ENCODE data around the gene KRT6C. TPM values are rescaled to one million over a fixed set of nuclear protein-coding genes. Genes with fewer than 3 reads are reported as not detected.

Gene KRT6C
- total and polyA plus RNA-seq, 9 donors: 0.17 TPM; not detected in 8

GRCh38 chr12:52428121-52428520 is 45.5 kb downstream of the KRT6C start:
- no peaks in the 10 kb centered on the region for H3K27me3 ChIP-seq
- 82 to 87% (median 86%) methylated on average over 9 to 10 of the region's 10 CpGs for WGBS, 3 donors
- no peaks in the 10 kb centered on the region for H3K4me1 ChIP-seq (ENCODE audit: insufficient read depth)
- no peaks in the 10 kb centered on the region for H3K36me3 ChIP-seq
- DNase-seq: no peak
- H3K27ac ChIP-seq: no peak overlapping the region
- TF ChIP-seq CTCF (IDR thresholded peaks at IDR 0.05) (no peak), EP300 (IDR thresholded peaks at IDR 0.05) (no peak), POLR2A (IDR thresholded peaks at IDR 0.05) (no peak)
- intact Hi-C loops (cut with DNase I): no loop called here
- no peaks in the 10 kb centered on the region for H3K9me3 ChIP-seq
- H3K4me3 ChIP-seq: no peak overlapping the region

GRCh38 chr12:52427083-52427482 is 46.5 kb downstream of the KRT6C start:
- intact Hi-C loops (cut with DNase I): no loop called here
- no peaks in the 10 kb centered on the region for H3K27me3 ChIP-seq
- H3K4me1 ChIP-seq (ENCODE audit: insufficient read depth): no peaks in the 10 kb centered on the region
- WGBS, 3 donors: 75 to 90% (median 79%) methylated on average over 1 of the region's 1 CpG
- DNase-seq: no peak
- no peak overlapping the region for H3K27ac ChIP-seq
- no peak overlapping the region for H3K4me3 ChIP-seq
- TF ChIP-seq EP300 (IDR thresholded peaks at IDR 0.05): no peak
- TF ChIP-seq CTCF (IDR thresholded peaks at IDR 0.05): no peak
- no peak for TF ChIP-seq POLR2A (IDR thresholded peaks at IDR 0.05)
- no peaks in the 10 kb centered on the region for H3K36me3 ChIP-seq
- no peaks in the 10 kb centered on the region for H3K9me3 ChIP-seq

GRCh38 chr12:52426034-52426433 is 47.6 kb downstream of the KRT6C start:
- no peaks in the 10 kb centered on the region for H3K36me3 ChIP-seq
- 83 to 90% (median 86%) methylated on average over 2 of the region's 2 CpGs for WGBS, 3 donors
- no peaks in the 10 kb centered on the region for H3K27me3 ChIP-seq
- no peak for DNase-seq
- no peaks in the 10 kb centered on the region for H3K9me3 ChIP-seq
- TF ChIP-seq EP300 (IDR thresholded peaks at IDR 0.05) (no peak), CTCF (IDR thresholded peaks at IDR 0.05) (no peak), POLR2A (IDR thresholded peaks at IDR 0.05) (no peak)
- intact Hi-C loops (cut with DNase I): no loop called here
- no peak overlapping the region for H3K4me3 ChIP-seq
- H3K27ac ChIP-seq: no peak overlapping the region
- H3K4me1 ChIP-seq (ENCODE audit: insufficient read depth): no peaks in the 10 kb centered on the region

GRCh38 chr12:52425466-52425865 is 48.1 kb downstream of the KRT6C start:
- no peak for TF ChIP-seq EP300 (IDR thresholded peaks at IDR 0.05)
- intact Hi-C loops (cut with DNase I): no loop called here
- Histone ChIP-seq H3K9me3 (no peaks in the 10 kb centered on the region), H3K4me3 (no peak overlapping the region), H3K27me3 (no peaks in the 10 kb centered on the region), H3K36me3 (no peaks in the 10 kb centered on the region), H3K27ac (no peak overlapping the region), H3K4me1 (ENCODE audit: insufficient read depth) (no peaks in the 10 kb centered on the region)
- DNase-seq: no peak
- WGBS, 3 donors: 87 to 91% (median 90%) methylated on average over 5 of the region's 5 CpGs

GRCh38 chr12:52423661-52424500 is 49.7 kb downstream of the KRT6C start:
- TF ChIP-seq EP300 (IDR thresholded peaks at IDR 0.05) (no peak), CTCF (IDR thresholded peaks at IDR 0.05) (no peak), POLR2A (IDR thresholded peaks at IDR 0.05) (no peak)
- Histone ChIP-seq H3K27me3 (no peaks in the 10 kb centered on the region), H3K27ac (no peak overlapping the region), H3K4me3 (no peak overlapping the region), H3K4me1 (ENCODE audit: insufficient read depth) (no peaks in the 10 kb centered on the region), H3K36me3 (no peaks in the 10 kb centered on the region), H3K9me3 (no peaks in the 10 kb centered on the region)
- DNase-seq: no peak
- WGBS, 3 donors: 20 to 25% (median 25%) methylated on average over 11 of the region's 11 CpGs
- intact Hi-C loops (cut with DNase I): no loop called here
